ENCODE results near the gene NME4.

Gene NME4

GRCh38 chr16:445566-445965 is 48.6 kb downstream of the NME4 start:
- Histone ChIP-seq H3K4me3 (ENCODE audit: low read depth, low read length, poor library complexity, severe bottlenecking) (no peak overlapping the region), H3K4me2 (ENCODE audit: low read length) (no peak overlapping the region), H2AFZ (ENCODE audit: low read length) (no peak overlapping the region), H3F3A (ENCODE audit: insufficient read depth, low read length) (no peaks in the 10 kb centered on the region), H3K4me1 (ENCODE audit: insufficient read depth, low read length, severe bottlenecking) (peaks cover 8% of the 10 kb centered on the region), H4K20me1 (ENCODE audit: insufficient read depth, low read length) (no peaks in the 10 kb centered on the region), H3K9me2 (ENCODE audit: low read depth, low read length) (no peaks in the 10 kb centered on the region), H3K9ac (ENCODE audit: low read length) (no peak overlapping the region), H3K27ac (ENCODE audit: low read depth, low read length, poor library complexity, severe bottlenecking) (no peak overlapping the region), H3K27me3 (ENCODE audit: insufficient read depth, low read length) (no peaks in the 10 kb centered on the region), H3K36me3 (ENCODE audit: insufficient read depth, low read length) (no peaks in the 10 kb centered on the region), H3K9me3 (ENCODE audit: low read length) (no peaks in the 10 kb centered on the region), H3K79me2 (ENCODE audit: insufficient read depth, low read length) (no peaks in the 10 kb centered on the region)
- TF ChIP-seq CTCF (IDR thresholded peaks at IDR 0.05; ENCODE audit: low read length) (no peak), EZH2 (IDR thresholded peaks at IDR 0.05; ENCODE audit: borderline replicate concordance, low read length) (no peak)

All from OCI-LY1 (cell line).